Measurements from ENCODE around the gene BTBD3. TPM values are rescaled to one million over a fixed set of nuclear protein-coding genes. Genes with fewer than 3 reads are reported as not detected.
A peak's percentile ranks its signal among the peaks of the same experiment; 100 is the strongest.

The BTBD3 gene
- total RNA-seq, 2 donors from 2014 or later: 33.8 to 52.1 TPM

- no peak overlapping the region for H3K27ac ChIP-seq
- no peak overlapping the region for H3K9ac ChIP-seq (ENCODE audit: low read depth in 2 of 2, low read length in 2 of 2)
- no peak for TF ChIP-seq CTCF (IDR thresholded peaks at IDR 0.05)
- H3K4me3 ChIP-seq: no peak overlapping the region
- no peaks in the 10 kb centered on the region for H3K9me3 ChIP-seq
- no peak for DNase-seq
- H3K27me3 ChIP-seq: no peaks in the 10 kb centered on the region
- no peaks in the 10 kb centered on the region for H3K36me3 ChIP-seq
- intact Hi-C loops (cut with DNase I): no loop called here
- no peaks in the 10 kb centered on the region for H3K4me1 ChIP-seq
These were observed 10.8 kb upstream of the BTBD3 start for GRCh38 chr20:11906626-11907480.

GRCh38 chr20:11907621-11908020 is 10.1 kb upstream of the BTBD3 start:
- no peak for TF ChIP-seq CTCF (IDR thresholded peaks at IDR 0.05)
- intact Hi-C loops (cut with DNase I): no loop called here
- Histone ChIP-seq H3K27me3 (no peaks in the 10 kb centered on the region), H3K9me3 (no peaks in the 10 kb centered on the region), H3K36me3 (no peaks in the 10 kb centered on the region), H3K4me1 (no peaks in the 10 kb centered on the region), H3K4me3 (no peak overlapping the region), H3K9ac (ENCODE audit: low read depth in 2 of 2, low read length in 2 of 2) (no peak overlapping the region), H3K27ac (no peak overlapping the region)
- DNase-seq: no peak

- Histone ChIP-seq H3K27ac (no peak overlapping the region), H3K9ac (ENCODE audit: low read depth in 2 of 2, low read length in 2 of 2) (no peak overlapping the region), H3K4me3 (no peak overlapping the region), H3K4me1 (no peaks in the 10 kb centered on the region), H3K27me3 (no peaks in the 10 kb centered on the region), H3K9me3 (no peaks in the 10 kb centered on the region), H3K36me3 (no peaks in the 10 kb centered on the region)
- DNase-seq: no peak
- peak; percentile 47 for TF ChIP-seq CTCF (IDR thresholded peaks at IDR 0.05)
- intact Hi-C loops (cut with DNase I): no loop called here
These were observed 5.6 kb upstream of the BTBD3 start for GRCh38 chr20:11912013-11912658.

GRCh38 chr20:11912659-11913415 is 4.9 kb upstream of the BTBD3 start:
- no peaks in the 10 kb centered on the region for H3K4me1 ChIP-seq
- H3K9me3 ChIP-seq: no peaks in the 10 kb centered on the region
- H3K36me3 ChIP-seq: no peaks in the 10 kb centered on the region
- no peak overlapping the region for H3K27ac ChIP-seq
- no peaks in the 10 kb centered on the region for H3K27me3 ChIP-seq
- no peak overlapping the region for H3K9ac ChIP-seq (ENCODE audit: low read depth in 2 of 2, low read length in 2 of 2)
- no peak for DNase-seq
- TF ChIP-seq CTCF (IDR thresholded peaks at IDR 0.05): no peak
- no peak overlapping the region for H3K4me3 ChIP-seq
- intact Hi-C loops (cut with DNase I): no loop called here

- H3K27me3 ChIP-seq: no peaks in the 10 kb centered on the region
- peak overlapping the region; percentile 34 for H3K27ac ChIP-seq
- no peaks in the 10 kb centered on the region for H3K4me1 ChIP-seq
- H3K4me3 ChIP-seq: peak overlapping the region; percentile 3
- intact Hi-C loops (cut with DNase I): no loop called here
- H3K9me3 ChIP-seq: no peaks in the 10 kb centered on the region
- no peak for DNase-seq
- no peaks in the 10 kb centered on the region for H3K36me3 ChIP-seq
- TF ChIP-seq CTCF (IDR thresholded peaks at IDR 0.05): no peak
- H3K9ac ChIP-seq (ENCODE audit: low read depth in 2 of 2, low read length in 2 of 2): no peak overlapping the region
These were observed 725 bp downstream of the BTBD3 start for GRCh38 chr20:11918391-11918845.
